ENCODE results near the gene SLC35E1. TPM values are rescaled to one million over a fixed set of nuclear protein-coding genes. Genes with fewer than 3 reads are reported as not detected.

Gene SLC35E1
- total and polyA plus RNA-seq, 2 of the 4 experiments (the other 2 are of a cell fraction): 22.6 to 38.0 TPM

- Histone ChIP-seq H3K27ac (ENCODE audit: insufficient read depth, low read length) (no peak overlapping the region), H2AK9ac (replicated peaks; ENCODE audit: low read depth, low read length, poor library complexity) (no peak overlapping the region)
- in situ Hi-C loops (cut with MboI; ENCODE audit: low sequenced_read_pairs): no loop called here
Observed at GRCh38 chr19:16559780-16560276, 12.4 kb downstream of the SLC35E1 start.

More at GRCh38 chr19:16559780-16560276, 12.4 kb downstream of the SLC35E1 start:
- Histone ChIP-seq H2BK20ac (ENCODE audit: low read depth, low read length) (no peak overlapping the region), H3K79me1 (ENCODE audit: low read depth in 1 of 2, low read length in 2 of 2) (peaks cover 11 to 40% of the 10 kb centered on the region in 2 experiments), H3K18ac (ENCODE audit: low read depth, low read length) (no peak overlapping the region), H4K5ac (ENCODE audit: low read depth, low read length) (no peak overlapping the region), H3K56ac (ENCODE audit: extremely low read depth, insufficient read depth, low read length) (no peak overlapping the region), H3K4me3 (ENCODE audit: insufficient read depth, low read depth, low read length) (no peak overlapping the region), H3K4me1 (ENCODE audit: control insufficient read depth, insufficient read depth, low read length) (no peaks in the 10 kb centered on the region), H3K4ac (ENCODE audit: low read depth, low read length) (no peak overlapping the region), H3K36me3 (ENCODE audit: control insufficient read depth, insufficient read depth, low read length) (peaks cover 53% of the 10 kb centered on the region), H3K23ac (ENCODE audit: low read depth, low read length) (no peak overlapping the region), H4K8ac (ENCODE audit: low read depth in 2 of 2, low read length in 2 of 2) (no peak overlapping the region), H2BK15ac (ENCODE audit: low read depth, low read length) (no peak overlapping the region), H3K14ac (replicated peaks; ENCODE audit: low read depth, low read length) (no peak overlapping the region), H3K9ac (ENCODE audit: low read depth, low read length) (no peak overlapping the region), H3K9me3 (ENCODE audit: control insufficient read depth, insufficient read depth, low read length) (no peaks in the 10 kb centered on the region), H4K91ac (ENCODE audit: insufficient read depth, low read depth, low read length) (no peak overlapping the region), H2AK5ac (ENCODE audit: low read depth, low read length) (no peak overlapping the region), H3K27me3 (ENCODE audit: control insufficient read depth, insufficient read depth, low read length) (no peaks in the 10 kb centered on the region), H2AFZ (replicated peaks; ENCODE audit: low read length, poor library complexity) (no peak overlapping the region), H3K9me1 (ENCODE audit: insufficient read depth, low read length) (peaks cover 6% of the 10 kb centered on the region; the same call in 1 of the 2 replicates), H2BK120ac (ENCODE audit: low read depth, low read length) (no peak overlapping the region), H3K4me2 (ENCODE audit: low read depth, low read length) (no peak overlapping the region), H4K20me1 (ENCODE audit: insufficient read depth, low read length) (peaks cover 4% of the 10 kb centered on the region; the same call in 1 of the 2 replicates), H2BK5ac (ENCODE audit: low read depth, low read length, poor library complexity, severe bottlenecking) (no peak overlapping the region)
- POLR2A ChIA-PET (ENCODE audit: unreplicated experiment): no interaction called here
- WGBS, 2 experiments (ENCODE audit: extremely low coverage in 2 of 2, insufficient read length in 1 of 2): 96% methylated on average over 4 of the region's 10 CpGs; no CpG with 5 or more reads in 1 of the 2 experiments
- no TSS peak for BruUV-seq (replicated peaks)
- dilution Hi-C loops (cut with HindIII; ENCODE audit: low sequenced_read_pairs, unreplicated experiment): no loop called here
- intact Hi-C loops (cut with micrococcal nuclease): no loop called here
- ATAC-seq (ENCODE audit: low read depth) (no peak), DNase-seq (no peak)
- TF ChIP-seq, protein P1, sequence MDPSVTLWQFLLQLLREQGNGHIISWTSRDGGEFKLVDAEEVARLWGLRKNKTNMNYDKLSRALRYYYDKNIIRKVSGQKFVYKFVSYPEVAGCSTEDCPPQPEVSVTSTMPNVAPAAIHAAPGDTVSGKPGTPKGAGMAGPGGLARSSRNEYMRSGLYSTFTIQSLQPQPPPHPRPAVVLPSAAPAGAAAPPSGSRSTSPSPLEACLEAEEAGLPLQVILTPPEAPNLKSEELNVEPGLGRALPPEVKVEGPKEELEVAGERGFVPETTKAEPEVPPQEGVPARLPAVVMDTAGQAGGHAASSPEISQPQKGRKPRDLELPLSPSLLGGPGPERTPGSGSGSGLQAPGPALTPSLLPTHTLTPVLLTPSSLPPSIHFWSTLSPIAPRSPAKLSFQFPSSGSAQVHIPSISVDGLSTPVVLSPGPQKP (IDR thresholded peaks at IDR 0.05; ENCODE audit: borderline replicate concordance, low read depth, low read length): no peak
- no peak for TF ChIP-seq MAZ (IDR thresholded peaks at IDR 0.05; ENCODE audit: borderline replicate concordance, low read depth, low read length)
- TF ChIP-seq RCOR1 (IDR thresholded peaks at IDR 0.05; ENCODE audit: insufficient replicate concordance, low read length): no peak
- TF ChIP-seq SMC3 (IDR thresholded peaks at IDR 0.05; ENCODE audit: low read depth, low read length): no peak
- no peak for TF ChIP-seq MXI1 (IDR thresholded peaks at IDR 0.05; ENCODE audit: borderline replicate concordance, low read depth, low read length)
- no peak for TF ChIP-seq NFE2L2 (IDR thresholded peaks at IDR 0.05; ENCODE audit: low read depth, low read length)
- no peak for TF ChIP-seq RAD21 (IDR thresholded peaks at IDR 0.05; ENCODE audit: low read length)
- TF ChIP-seq RFX5 (IDR thresholded peaks at IDR 0.05; ENCODE audit: low read depth, low read length): no peak
- no peak for TF ChIP-seq FOS (IDR thresholded peaks at IDR 0.05; ENCODE audit: low read depth, low read length)
- no peak for TF ChIP-seq POLR2A (IDR thresholded peaks at IDR 0.05; ENCODE audit: low read depth, low read length)
- TF ChIP-seq CTCF (conservative IDR thresholded peaks at IDR 0.05; ENCODE audit: low read depth, low read length): no peak
- no peak for TF ChIP-seq BHLHE40 (IDR thresholded peaks at IDR 0.05; ENCODE audit: low read depth, low read length)
- CTCF ChIA-PET: no interaction called here

Data from IMR-90 (cell line).